ENCODE data around the gene SHCBP1. TPM values are rescaled to one million over a fixed set of nuclear protein-coding genes. Genes with fewer than 3 reads are reported as not detected.

The SHCBP1 gene
- 45.6 and 46.9 TPM in 2 replicates for total RNA-seq

- intact Hi-C loops (cut with micrococcal nuclease): loop anchor here (2.0 to 5.0 kb wide), 2 partner anchors 38 to 66 kb away; partner anchors contain the start of genes ORC6 and VPS35
- Mint-ChIP-seq H3K27me3 (ENCODE audit: low read depth) (no peaks in the 10 kb centered on the region), H3K4me3 (ENCODE audit: low read depth) (peak within 1 kb of the TSS; percentile 96), H3K4me1 (ENCODE audit: low read depth) (peaks cover 19% of the 10 kb centered on the region), H3K27ac (peak within 1 kb of the TSS; percentile 96), H3K36me3 (ENCODE audit: low read depth) (peaks cover 27% of the 10 kb centered on the region), H3K9me3 (no peaks in the 10 kb centered on the region)
- peak; percentile 82 for DNase-seq (ENCODE audit: low spot score)
Measured at GRCh38 chr16:46621006-46621933, at the start of gene SHCBP1. TSS of gene SHCBP1 (minus strand) at chr16:46621379. CDS start at chr16:46621359, 20 bp downstream.

- peaks cover 14% of the 10 kb centered on the region for H3K4me1 Mint-ChIP-seq (ENCODE audit: low read depth)
- no peaks in the 10 kb centered on the region for H3K27me3 Mint-ChIP-seq (ENCODE audit: low read depth)
- H3K9me3 Mint-ChIP-seq: no peaks in the 10 kb centered on the region
- DNase-seq (ENCODE audit: low spot score): no peak
- H3K4me3 Mint-ChIP-seq (ENCODE audit: low read depth): no peak overlapping the region
- H3K27ac Mint-ChIP-seq: no peak overlapping the region
- peaks cover 67% of the 10 kb centered on the region for H3K36me3 Mint-ChIP-seq (ENCODE audit: low read depth)
- intact Hi-C loops (cut with micrococcal nuclease): no loop called here
Measured at GRCh38 chr16:46662123-46662522, 40.9 kb upstream of the SHCBP1 start.

- H3K9me3 Mint-ChIP-seq: no peaks in the 10 kb centered on the region
- H3K27ac Mint-ChIP-seq: peak overlapping the region; percentile 65
- no peak overlapping the region for H3K4me3 Mint-ChIP-seq (ENCODE audit: low read depth)
- H3K27me3 Mint-ChIP-seq (ENCODE audit: low read depth): no peaks in the 10 kb centered on the region
- H3K4me1 Mint-ChIP-seq (ENCODE audit: low read depth): peaks cover 14% of the 10 kb centered on the region
- H3K36me3 Mint-ChIP-seq (ENCODE audit: low read depth): peaks cover 61% of the 10 kb centered on the region
- no peak for DNase-seq (ENCODE audit: low spot score)
- intact Hi-C loops (cut with micrococcal nuclease): loop anchor here (2.0 kb wide), 1 partner anchor 38 kb away; the partner anchor contains the start of gene SHCBP1
Measured at GRCh38 chr16:46658925-46659324, 37.7 kb upstream of the SHCBP1 start.

GRCh38 chr16:46651305-46651704 lies 30.1 kb upstream of the SHCBP1 start:
- peaks cover 7% of the 10 kb centered on the region for H3K36me3 Mint-ChIP-seq (ENCODE audit: low read depth)
- H3K9me3 Mint-ChIP-seq: no peaks in the 10 kb centered on the region
- H3K27me3 Mint-ChIP-seq (ENCODE audit: low read depth): no peaks in the 10 kb centered on the region
- no peak overlapping the region for H3K4me3 Mint-ChIP-seq (ENCODE audit: low read depth)
- H3K4me1 Mint-ChIP-seq (ENCODE audit: low read depth): no peaks in the 10 kb centered on the region
- intact Hi-C loops (cut with micrococcal nuclease): no loop called here
- no peak for DNase-seq (ENCODE audit: low spot score)
- no peak overlapping the region for H3K27ac Mint-ChIP-seq

GRCh38 chr16:46650254-46650623 lies 29.1 kb upstream of the SHCBP1 start:
- no peak overlapping the region for H3K27ac Mint-ChIP-seq
- no peaks in the 10 kb centered on the region for H3K9me3 Mint-ChIP-seq
- H3K4me1 Mint-ChIP-seq (ENCODE audit: low read depth): no peaks in the 10 kb centered on the region
- no peak for DNase-seq (ENCODE audit: low spot score)
- peaks cover 3% of the 10 kb centered on the region for H3K36me3 Mint-ChIP-seq (ENCODE audit: low read depth)
- no peaks in the 10 kb centered on the region for H3K27me3 Mint-ChIP-seq (ENCODE audit: low read depth)
- intact Hi-C loops (cut with micrococcal nuclease): no loop called here
- no peak overlapping the region for H3K4me3 Mint-ChIP-seq (ENCODE audit: low read depth)

GRCh38 chr16:46649588-46650253 lies 28.5 kb upstream of the SHCBP1 start:
- DNase-seq (ENCODE audit: low spot score): no peak
- no peaks in the 10 kb centered on the region for H3K4me1 Mint-ChIP-seq (ENCODE audit: low read depth)
- no peaks in the 10 kb centered on the region for H3K9me3 Mint-ChIP-seq
- no peaks in the 10 kb centered on the region for H3K27me3 Mint-ChIP-seq (ENCODE audit: low read depth)
- H3K4me3 Mint-ChIP-seq (ENCODE audit: low read depth): no peak overlapping the region
- peaks cover under 1% of the 10 kb centered on the region for H3K36me3 Mint-ChIP-seq (ENCODE audit: low read depth)
- intact Hi-C loops (cut with micrococcal nuclease): no loop called here
- H3K27ac Mint-ChIP-seq: no peak overlapping the region

- DNase-seq (ENCODE audit: low spot score): no peak
- Mint-ChIP-seq H3K4me1 (ENCODE audit: low read depth) (no peaks in the 10 kb centered on the region), H3K27ac (no peak overlapping the region), H3K4me3 (ENCODE audit: low read depth) (no peak overlapping the region), H3K36me3 (ENCODE audit: low read depth) (no peaks in the 10 kb centered on the region), H3K27me3 (ENCODE audit: low read depth) (peaks cover 4% of the 10 kb centered on the region), H3K9me3 (peaks cover 8% of the 10 kb centered on the region)
- intact Hi-C loops (cut with micrococcal nuclease): no loop called here
Measured at GRCh38 chr16:46648656-46649055, 27.5 kb upstream of the SHCBP1 start.

GRCh38 chr16:46638947-46639925 lies 18.1 kb upstream of the SHCBP1 start:
- H3K9me3 Mint-ChIP-seq: peaks cover 12% of the 10 kb centered on the region
- no peak for DNase-seq (ENCODE audit: low spot score)
- no peaks in the 10 kb centered on the region for H3K4me1 Mint-ChIP-seq (ENCODE audit: low read depth)
- no peak overlapping the region for H3K4me3 Mint-ChIP-seq (ENCODE audit: low read depth)
- intact Hi-C loops (cut with micrococcal nuclease): loop anchor here (10.0 kb wide), 1 partner anchor 64 kb away; no protein-coding TSS in a partner anchor
- H3K27me3 Mint-ChIP-seq (ENCODE audit: low read depth): peaks cover 7% of the 10 kb centered on the region
- no peaks in the 10 kb centered on the region for H3K36me3 Mint-ChIP-seq (ENCODE audit: low read depth)
- no peak overlapping the region for H3K27ac Mint-ChIP-seq

GRCh38 chr16:46632778-46633733 lies 11.9 kb upstream of the SHCBP1 start:
- no peaks in the 10 kb centered on the region for H3K9me3 Mint-ChIP-seq
- no peak overlapping the region for H3K27ac Mint-ChIP-seq
- no peak overlapping the region for H3K4me3 Mint-ChIP-seq (ENCODE audit: low read depth)
- peaks cover 1% of the 10 kb centered on the region for H3K27me3 Mint-ChIP-seq (ENCODE audit: low read depth)
- peaks cover 5% of the 10 kb centered on the region for H3K4me1 Mint-ChIP-seq (ENCODE audit: low read depth)
- intact Hi-C loops (cut with micrococcal nuclease): loop anchor here (10.0 kb wide), 1 partner anchor 58 kb away; no protein-coding TSS in a partner anchor
- no peak for DNase-seq (ENCODE audit: low spot score)
- H3K36me3 Mint-ChIP-seq (ENCODE audit: low read depth): no peaks in the 10 kb centered on the region

- H3K4me1 Mint-ChIP-seq (ENCODE audit: low read depth): peaks cover 5% of the 10 kb centered on the region
- no peak overlapping the region for H3K27ac Mint-ChIP-seq
- H3K9me3 Mint-ChIP-seq: no peaks in the 10 kb centered on the region
- H3K36me3 Mint-ChIP-seq (ENCODE audit: low read depth): no peaks in the 10 kb centered on the region
- H3K4me3 Mint-ChIP-seq (ENCODE audit: low read depth): no peak overlapping the region
- H3K27me3 Mint-ChIP-seq (ENCODE audit: low read depth): no peaks in the 10 kb centered on the region
- no peak for DNase-seq (ENCODE audit: low spot score)
- intact Hi-C loops (cut with micrococcal nuclease): loop anchor here (10.0 kb wide), 1 partner anchor 55 kb away; no protein-coding TSS in a partner anchor
Measured at GRCh38 chr16:46629331-46630219, 8.4 kb upstream of the SHCBP1 start.

- Mint-ChIP-seq H3K27me3 (ENCODE audit: low read depth) (no peaks in the 10 kb centered on the region), H3K4me1 (ENCODE audit: low read depth) (peaks cover 5% of the 10 kb centered on the region), H3K4me3 (ENCODE audit: low read depth) (no peak overlapping the region), H3K27ac (no peak overlapping the region), H3K36me3 (ENCODE audit: low read depth) (no peaks in the 10 kb centered on the region), H3K9me3 (no peaks in the 10 kb centered on the region)
- DNase-seq (ENCODE audit: low spot score): no peak
- intact Hi-C loops (cut with micrococcal nuclease): no loop called here
Measured at GRCh38 chr16:46627746-46628145, 6.6 kb upstream of the SHCBP1 start.

Data from activated T-helper 2 cell treated with anti-CD3 and anti-CD28 coated beads, Interferon-gamma antibody, Interleukin-2, Interleukin-4, amounts not matched to agents 10 μg/mL and 5 μg/mL and 100 μg/mL, durations not matched to agents 14 hours and 24 hours and 36 hours (primary cell).